A673 (cell line): ENCODE measurements around the gene KCTD12. TPM values are rescaled to one million over a fixed set of nuclear protein-coding genes. Genes with fewer than 3 reads are reported as not detected.

Experiments used
- BruUV-seq: library from RNA; stranded (reverse); fragments of 400-500 nt; replicated peaks from 2 replicates; lab custom pipeline; 2021; lab: Mats Ljungman, UMichigan
- CTCF ChIA-PET: fragments of 300-600 bp; sonication (Branson Sonifier 250); formaldehyde crosslinking; loops from one replicate; lab custom pipeline; 2022; ENCODE audit warnings: antibody characterized with exemption; lab: Charles Lee
- POLR2A ChIA-PET: fragments of 300-600 bp; sonication (Branson Sonifier 250); formaldehyde crosslinking; loops from one replicate; lab custom pipeline; 2022; ENCODE audit warnings: antibody characterized with exemption; ENCODE audit not compliant: low non-redundant PET; lab: Charles Lee
- DNase-seq: peaks from one replicate; pipeline ENCODE4 v3.0.0-alpha.2; 2015; ENCODE audit warnings: low spot score
- H3K27ac ChIP-seq: fragments of 200-600 bp; sonication (generic); 2 replicates; pipeline ENCODE4 v1.5.1; 2016; ENCODE audit warnings: mixed run types, low read depth, mild to moderate bottlenecking, mixed read lengths, antibody characterized with exemption, low read length; ENCODE audit not compliant: poor library complexity, severe bottlenecking
- H3K27me3 ChIP-seq: fragments of 200-600 bp; sonication (generic); replicated peaks from 2 replicates; pipeline ENCODE4 v1.6.1; 2017; ENCODE audit warnings: mixed run types, low read depth, mild to moderate bottlenecking, mixed read lengths, antibody characterized with exemption, low read length; ENCODE audit not compliant: insufficient read depth, poor library complexity
- H3K36me3 ChIP-seq: fragments of 200-600 bp; sonication (generic); 2 replicates; pipeline ENCODE4 v1.6.1; 2016; ENCODE audit warnings: mixed run types, mild to moderate bottlenecking, mixed read lengths, antibody characterized with exemption, low read length; ENCODE audit not compliant: insufficient read depth, poor library complexity, severe bottlenecking
- H3K4me1 ChIP-seq: fragments of 200-600 bp; sonication (generic); 2 replicates; pipeline ENCODE4 v1.6.1; 2017; ENCODE audit warnings: mixed run types, mild to moderate bottlenecking, mixed read lengths, antibody characterized with exemption, low read length; ENCODE audit not compliant: insufficient read depth, poor library complexity, severe bottlenecking
- H3K4me3 ChIP-seq: fragments of 200-600 bp; sonication (generic); 2 replicates; pipeline ENCODE4 v1.5.1; 2016; ENCODE audit warnings: low read depth, mixed run types, mild to moderate bottlenecking, mixed read lengths, low read length; ENCODE audit not compliant: poor library complexity, severe bottlenecking
- H3K9me3 ChIP-seq: fragments of 200-600 bp; sonication (generic); 2 replicates; pipeline ENCODE4 v1.6.1; 2016; ENCODE audit warnings: mixed run types, low read depth, mild to moderate bottlenecking, mixed read lengths, antibody characterized with exemption, low read length; ENCODE audit not compliant: poor library complexity, severe bottlenecking
- CTCF ChIP-seq: fragments of 300-800, 200-600 bp; sonication (generic); conservative IDR thresholded peaks from 2 replicates; pipeline ENCODE4 v1.5.1; 2017; ENCODE audit warnings: low read depth, mild to moderate bottlenecking, antibody characterized with exemption, low read length, moderate library complexity, mixed read lengths
- EZH2 ChIP-seq: fragments of 200-600 bp; sonication (generic); IDR thresholded peaks from 2 replicates; pipeline ENCODE4 v1.6.1; 2017; ENCODE audit warnings: borderline replicate concordance, low read depth, mild to moderate bottlenecking, mixed read lengths, antibody characterized with exemption, low read length; ENCODE audit not compliant: poor library complexity, severe bottlenecking
- intact Hi-C: fragments of 100-400 bp; cut with micrococcal nuclease; formaldehyde crosslinking; loops from one replicate; pipeline ENCODE4 v1.10.0; 2022; ENCODE audit not compliant: unreplicated experiment
- total RNA-seq: library from RNA; stranded (reverse); gene quantifications from 2 replicates; pipeline ENCODE4 v1.2.3, GENCODE V29; 2021

Gene KCTD12
- total RNA-seq, 1 experiment from 2014 or later, result 3.5 TPM

- Histone ChIP-seq H3K36me3 (no peaks in the 10 kb centered on the region), H3K27ac (no peak overlapping the region), H3K4me1 (no peaks in the 10 kb centered on the region), H3K9me3 (no peaks in the 10 kb centered on the region), H3K4me3 (no peak overlapping the region), H3K27me3 (no peaks in the 10 kb centered on the region)
- ChIA-PET CTCF (no interaction called here), POLR2A (no interaction called here)
- TF ChIP-seq CTCF (no peak), EZH2 (no peak)
- no peak for DNase-seq
- no TSS peak for BruUV-seq
- intact Hi-C loops, result no loop called here
These were observed 39.8 kb downstream of the KCTD12 start for GRCh38 chr13:76846363-76846762.

DNA sequence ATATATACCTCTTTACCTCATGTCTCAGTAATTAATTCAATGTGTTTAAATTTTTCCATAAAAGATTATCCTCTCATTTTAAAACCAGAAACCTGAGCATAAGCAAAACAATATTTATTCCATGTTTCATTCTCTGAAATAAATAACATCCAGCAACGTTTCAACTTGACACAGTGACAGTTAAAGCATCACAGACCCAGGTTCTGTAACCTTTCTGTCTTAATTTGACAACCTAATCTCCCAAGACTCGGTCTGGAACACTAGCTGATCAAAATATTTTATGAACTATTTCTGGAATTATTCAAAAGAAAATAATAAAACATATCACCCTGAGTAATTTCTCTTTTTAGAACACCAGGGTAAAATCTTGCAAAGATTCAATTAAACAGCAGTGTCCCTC, 40.3 kb downstream of the KCTD12 start:
- POLR2A ChIA-PET, result no interaction called here

DNA sequence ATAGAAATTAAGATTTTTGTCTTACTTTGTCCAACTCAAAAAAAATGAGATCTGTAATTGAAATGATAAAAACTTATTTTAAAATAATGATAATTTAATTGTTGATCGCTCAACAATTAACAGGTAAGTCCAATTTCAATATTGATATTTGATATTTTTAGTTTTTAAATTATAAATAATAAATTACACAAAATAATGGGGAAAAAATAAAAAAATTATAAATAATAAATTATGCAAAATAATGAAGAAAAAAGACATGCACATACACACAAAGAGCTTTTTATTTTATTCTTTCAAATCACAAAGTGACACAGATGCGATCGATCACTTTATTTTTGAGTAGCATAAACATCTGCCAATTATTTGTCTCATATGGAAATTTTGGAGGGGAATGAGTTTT, 40.8 kb downstream of the KCTD12 start:
- intact Hi-C loops, result no loop called here
- Histone ChIP-seq H3K9me3 (no peaks in the 10 kb centered on the region), H3K27me3 (no peaks in the 10 kb centered on the region), H3K4me3 (no peak overlapping the region), H3K36me3 (no peaks in the 10 kb centered on the region), H3K4me1 (no peaks in the 10 kb centered on the region), H3K27ac (no peak overlapping the region)
- ChIA-PET POLR2A (no interaction called here), CTCF (no interaction called here)
- BruUV-seq, result no TSS peak
- TF ChIP-seq CTCF, result no peak
- no peak for TF ChIP-seq EZH2
- no peak for DNase-seq

More for the DNA sequence above, 40.3 kb downstream of the KCTD12 start:
- Histone ChIP-seq H3K36me3 (no peaks in the 10 kb centered on the region), H3K4me3 (no peak overlapping the region), H3K4me1 (no peaks in the 10 kb centered on the region), H3K9me3 (no peaks in the 10 kb centered on the region), H3K27ac (no peak overlapping the region), H3K27me3 (no peaks in the 10 kb centered on the region)
- intact Hi-C loops, result no loop called here
- TF ChIP-seq EZH2 (no peak), CTCF (no peak)
- CTCF ChIA-PET, result no interaction called here
- no peak for DNase-seq
- no TSS peak for BruUV-seq
